Brain microvascular endothelial cell (primary cell): ENCODE results near the gene MACROH2A1.

ENCODE experiments used
- DNase-seq: peaks from one replicate; pipeline ENCODE4 v3.0.0-alpha.2; 2020
- H3K27ac ChIP-seq: fragments of 250-450 bp; sonication (Bioruptor Pico); 2 replicates; pipeline ENCODE4 v1.5.1; 2020; ENCODE audit warnings: mild to moderate bottlenecking, moderate library complexity
- H3K27me3 ChIP-seq: fragments of 250-450 bp; sonication (Bioruptor Pico); replicated peaks from 2 replicates; pipeline ENCODE4 v1.5.1; 2020; ENCODE audit warnings: mild to moderate bottlenecking
- H3K36me3 ChIP-seq: fragments of 250-450 bp; sonication (Bioruptor Pico); replicated peaks from 2 replicates; pipeline ENCODE4 v1.5.1; 2020; ENCODE audit warnings: mild to moderate bottlenecking
- H3K4me3 ChIP-seq: 2 replicates; pipeline ENCODE4 v1.5.1; 2011; ENCODE audit warnings: low read depth, mild to moderate bottlenecking, control low read depth, low read length, moderate library complexity
- CTCF ChIP-seq: IDR thresholded peaks from 2 replicates; pipeline ENCODE4 v1.5.1; 2011; ENCODE audit warnings: low read depth, mild to moderate bottlenecking, moderate library complexity, low read length, control low read depth, inconsistent platforms; ENCODE audit errors: missing control alignments
- in situ Hi-C: cut with HindIII; loops from 2 replicates; pipeline ENCODE4 v1.10.0; 2017; ENCODE audit warnings: low sequenced_read_pairs, low pct_ligation_motif_present

MACROH2A1 gene

DNA sequence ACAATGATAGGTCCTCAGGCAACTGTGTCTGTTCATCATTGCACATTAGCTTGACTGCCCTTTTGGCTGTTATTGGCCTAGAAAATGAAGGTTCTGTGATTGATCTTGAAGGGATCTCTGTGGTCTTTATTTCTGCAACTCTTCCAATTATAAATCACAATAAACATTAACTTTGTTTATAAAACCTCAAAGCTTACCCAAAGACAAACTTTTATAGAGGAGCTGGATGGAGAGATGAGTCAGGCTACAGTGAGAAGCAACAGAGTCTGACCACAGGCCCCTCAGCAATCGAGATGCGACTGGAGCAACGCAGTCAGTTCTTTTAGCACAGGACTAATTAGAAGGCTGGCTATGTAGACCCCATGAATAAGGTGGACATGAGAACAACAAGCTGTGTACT lies 5.3 kb downstream of the MACROH2A1 start:
- Histone ChIP-seq H3K36me3 (peaks cover 3% of the 10 kb centered on the region), H3K27ac (no peak overlapping the region), H3K4me3 (no peak overlapping the region), H3K27me3 (no peaks in the 10 kb centered on the region)
- no peak for DNase-seq
- no peak for TF ChIP-seq CTCF
- in situ Hi-C loops, result no loop called here

DNA sequence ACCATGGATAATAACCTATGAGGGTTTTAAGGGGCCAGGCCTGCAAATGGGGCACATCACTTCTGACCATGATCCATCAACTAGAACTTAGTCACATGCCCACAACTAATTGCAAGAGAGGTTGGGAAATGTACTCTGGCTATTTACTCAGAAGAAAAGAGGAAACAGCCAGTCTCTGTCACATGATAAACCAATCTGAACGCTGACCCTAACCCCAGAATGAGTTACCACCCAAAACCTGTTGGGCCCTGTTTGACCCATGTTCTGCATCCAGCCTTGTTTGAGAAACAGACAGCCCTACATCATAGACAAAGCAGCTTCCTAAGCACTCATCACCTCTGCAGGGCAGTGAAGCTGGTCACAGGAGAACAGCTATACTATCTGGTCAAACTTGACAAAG lies 5.8 kb downstream of the MACROH2A1 start:
- no peak for TF ChIP-seq CTCF
- no peak overlapping the region for H3K27ac ChIP-seq
- H3K4me3 ChIP-seq, result no peak overlapping the region
- no peaks in the 10 kb centered on the region for H3K27me3 ChIP-seq
- peaks cover 8% of the 10 kb centered on the region for H3K36me3 ChIP-seq
- in situ Hi-C loops, result no loop called here
- DNase-seq, result no peak

- H3K36me3 ChIP-seq, result peaks cover 9% of the 10 kb centered on the region
- no peak overlapping the region for H3K4me3 ChIP-seq
- H3K27ac ChIP-seq, result peak overlapping the region; percentile 91
- no peak for TF ChIP-seq CTCF
- no peaks in the 10 kb centered on the region for H3K27me3 ChIP-seq
- peak; percentile 78 for DNase-seq
- in situ Hi-C loops, result no loop called here
Observed at GRCh38 chr5:135392256-135392655, 6.8 kb downstream of the MACROH2A1 start.

GRCh38 chr5:135391869-135392255 lies 7.2 kb downstream of the MACROH2A1 start:
- no peaks in the 10 kb centered on the region for H3K27me3 ChIP-seq
- DNase-seq, result no peak
- H3K4me3 ChIP-seq, result no peak overlapping the region
- peaks cover 9% of the 10 kb centered on the region for H3K36me3 ChIP-seq
- peak overlapping the region; percentile 91 for H3K27ac ChIP-seq
- no peak for TF ChIP-seq CTCF
- in situ Hi-C loops, result no loop called here

- Histone ChIP-seq H3K4me3 (no peak overlapping the region), H3K27ac (peak overlapping the region; percentile 91), H3K36me3 (peaks cover 9% of the 10 kb centered on the region), H3K27me3 (no peaks in the 10 kb centered on the region)
- peak; percentile 9 for TF ChIP-seq CTCF
- DNase-seq, result peak; percentile 93
- in situ Hi-C loops, result no loop called here
Observed at GRCh38 chr5:135391116-135391868, 7.7 kb downstream of the MACROH2A1 start.
